Glomerular endothelial cell (primary cell): ENCODE data around the gene ALKBH1. TPM values are rescaled to one million over a fixed set of nuclear protein-coding genes. Genes with fewer than 3 reads are reported as not detected.
"Not testable (repeated sequence)": the region's sequence is repeated elsewhere in the genome, so short reads cannot be mapped to it uniquely, and the experiment has no call there.

Source experiments
- DNase-seq: peaks from one replicate; pipeline ENCODE4 v3.0.0-alpha.2; 2011; ENCODE audit warnings: low read depth, low spot score; ENCODE audit errors: extremely low read depth
- total RNA-seq: library from RNA; depleted of rRNA; stranded (reverse); fragments of >200 nt; gene quantifications from 2 replicates; pipeline ENCODE4 v1.2.3, GENCODE V29; 2015

The ALKBH1 gene
- total RNA-seq, 1 donor from 2014 or later = 11.9 TPM

GRCh38 chr14:77674931-77675330 is 32.9 kb downstream of the ALKBH1 start:
- no peak for DNase-seq

- DNase-seq = no peak
These were observed 34.6 kb downstream of the ALKBH1 start for GRCh38 chr14:77673193-77673592.

- no peak for DNase-seq
These were observed 40.5 kb downstream of the ALKBH1 start for GRCh38 chr14:77667331-77667730.

- DNase-seq = no peak
These were observed 44.5 kb downstream of the ALKBH1 start for GRCh38 chr14:77663293-77663692.

- DNase-seq = not testable (repeated sequence)
These were observed 46.3 kb downstream of the ALKBH1 start for GRCh38 chr14:77661562-77661961.

- no peak for DNase-seq
These were observed 47.1 kb downstream of the ALKBH1 start for GRCh38 chr14:77660754-77661153.

GRCh38 chr14:77659831-77660230 is 48.0 kb downstream of the ALKBH1 start:
- no peak for DNase-seq

- no peak for DNase-seq
These were observed 50.5 kb downstream of the ALKBH1 start for GRCh38 chr14:77657280-77657679.

- DNase-seq = no peak
These were observed 53.8 kb downstream of the ALKBH1 start for GRCh38 chr14:77654001-77654441.

GRCh38 chr14:77649326-77649725 is 58.5 kb downstream of the ALKBH1 start:
- no peak for DNase-seq

- no peak for DNase-seq
These were observed 59.2 kb downstream of the ALKBH1 start for GRCh38 chr14:77648520-77649200.

- no peak for DNase-seq
These were observed 60.0 kb downstream of the ALKBH1 start for GRCh38 chr14:77647853-77648252.

GRCh38 chr14:77646907-77647306 is 60.9 kb downstream of the ALKBH1 start:
- DNase-seq = no peak

- no peak for DNase-seq
These were observed 62.1 kb downstream of the ALKBH1 start for GRCh38 chr14:77645520-77646230.

- no peak for DNase-seq
These were observed 65.4 kb downstream of the ALKBH1 start for GRCh38 chr14:77642407-77642806.

- no peak for DNase-seq
These were observed 66.1 kb downstream of the ALKBH1 start for GRCh38 chr14:77641534-77642341.

- DNase-seq = no peak
These were observed 66.9 kb downstream of the ALKBH1 start for GRCh38 chr14:77640756-77641533.

GRCh38 chr14:77638771-77639171 is 69.1 kb downstream of the ALKBH1 start:
- no peak for DNase-seq

- not testable (repeated sequence) for DNase-seq
These were observed 72.0 kb downstream of the ALKBH1 start for GRCh38 chr14:77635869-77636268.

- not testable (repeated sequence) for DNase-seq
These were observed 72.4 kb downstream of the ALKBH1 start for GRCh38 chr14:77635466-77635865.

GRCh38 chr14:77630111-77630510 is 77.7 kb downstream of the ALKBH1 start:
- no peak for DNase-seq
